HepG2 (cell line): ENCODE data around the gene RAB3C.

Source experiments
- BCL3 ChIP-seq: sonication (generic); formaldehyde crosslinking; IDR thresholded peaks from 2 replicates; pipeline ENCODE4 v1.5.1; 2020; ENCODE audit warnings: mild to moderate bottlenecking, missing genetic modification reagents, moderate library complexity
- CHD2 ChIP-seq: IDR thresholded peaks from 2 replicates; pipeline ENCODE4 v1.6.1; 2011; ENCODE audit warnings: low read depth, low read length, improper control_type of control experiment
- SALL1 ChIP-seq: sonication (generic); formaldehyde crosslinking; IDR thresholded peaks from 2 replicates; pipeline ENCODE4 v1.8.0; 2022; ENCODE audit warnings: mild to moderate bottlenecking, missing genetic modification reagents
- YY1 ChIP-seq: IDR thresholded peaks from 2 replicates; pipeline ENCODE4 v1.6.1; 2011; ENCODE audit warnings: low read length, low read depth, moderate library complexity, mild to moderate bottlenecking; ENCODE audit not compliant: insufficient read depth, insufficient replicate concordance
- ZBTB3 ChIP-seq: sonication (generic); formaldehyde crosslinking; IDR thresholded peaks from 2 replicates; pipeline ENCODE4 v1.4.0; 2020; ENCODE audit warnings: low read depth, mild to moderate bottlenecking, moderate library complexity, missing genetic modification reagents, borderline replicate concordance
- TF ChIP-seq, protein P1 (sequence below): IDR thresholded peaks from 2 replicates; pipeline ENCODE4 v1.6.1; 2012; ENCODE audit warnings: inconsistent platforms
- TF ChIP-seq, protein P2 (sequence below): sonication (generic); formaldehyde crosslinking; IDR thresholded peaks from 2 replicates; pipeline ENCODE4 v1.5.0; 2020; ENCODE audit warnings: mild to moderate bottlenecking, missing genetic modification reagents, moderate library complexity
- TF ChIP-seq, protein P3 (sequence below): sonication (generic); formaldehyde crosslinking; IDR thresholded peaks from 2 replicates; pipeline ENCODE4 v1.8.0; 2022; ENCODE audit warnings: mild to moderate bottlenecking, missing genetic modification reagents; ENCODE audit not compliant: insufficient replicate concordance

DNA sequence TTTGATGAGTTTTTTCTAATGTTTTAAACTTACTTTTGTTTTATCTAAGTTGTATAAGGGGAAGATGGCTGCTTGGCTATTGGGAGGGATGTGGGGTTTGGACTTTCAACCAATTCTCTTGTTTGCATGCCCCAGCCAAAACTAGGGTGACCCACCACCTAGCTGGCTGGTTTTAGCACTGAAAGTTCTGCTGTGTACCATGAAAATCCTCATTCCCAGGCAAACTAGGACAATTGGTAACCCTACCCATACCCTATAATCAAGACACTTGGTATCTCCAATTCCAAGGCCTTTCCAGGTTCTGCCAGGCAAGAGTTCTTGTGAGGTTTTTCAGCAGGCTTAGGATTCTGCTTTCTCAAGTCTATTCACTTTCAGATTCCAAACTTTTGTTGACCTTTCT is 13.1 kb downstream of the RAB3C start:
- TF ChIP-seq, protein P1, sequence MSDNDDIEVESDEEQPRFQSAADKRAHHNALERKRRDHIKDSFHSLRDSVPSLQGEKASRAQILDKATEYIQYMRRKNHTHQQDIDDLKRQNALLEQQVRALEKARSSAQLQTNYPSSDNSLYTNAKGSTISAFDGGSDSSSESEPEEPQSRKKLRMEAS, result no peak
- TF ChIP-seq, protein P2, sequence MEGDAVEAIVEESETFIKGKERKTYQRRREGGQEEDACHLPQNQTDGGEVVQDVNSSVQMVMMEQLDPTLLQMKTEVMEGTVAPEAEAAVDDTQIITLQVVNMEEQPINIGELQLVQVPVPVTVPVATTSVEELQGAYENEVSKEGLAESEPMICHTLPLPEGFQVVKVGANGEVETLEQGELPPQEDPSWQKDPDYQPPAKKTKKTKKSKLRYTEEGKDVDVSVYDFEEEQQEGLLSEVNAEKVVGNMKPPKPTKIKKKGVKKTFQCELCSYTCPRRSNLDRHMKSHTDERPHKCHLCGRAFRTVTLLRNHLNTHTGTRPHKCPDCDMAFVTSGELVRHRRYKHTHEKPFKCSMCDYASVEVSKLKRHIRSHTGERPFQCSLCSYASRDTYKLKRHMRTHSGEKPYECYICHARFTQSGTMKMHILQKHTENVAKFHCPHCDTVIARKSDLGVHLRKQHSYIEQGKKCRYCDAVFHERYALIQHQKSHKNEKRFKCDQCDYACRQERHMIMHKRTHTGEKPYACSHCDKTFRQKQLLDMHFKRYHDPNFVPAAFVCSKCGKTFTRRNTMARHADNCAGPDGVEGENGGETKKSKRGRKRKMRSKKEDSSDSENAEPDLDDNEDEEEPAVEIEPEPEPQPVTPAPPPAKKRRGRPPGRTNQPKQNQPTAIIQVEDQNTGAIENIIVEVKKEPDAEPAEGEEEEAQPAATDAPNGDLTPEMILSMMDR (CRISPR knock-in tag), result no peak
- TF ChIP-seq BCL3 (CRISPR knock-in tag) (no peak), SALL1 (CRISPR knock-in tag) (no peak), CHD2 (no peak), ZBTB3 (no peak), YY1 (no peak)
- TF ChIP-seq, protein P3, sequence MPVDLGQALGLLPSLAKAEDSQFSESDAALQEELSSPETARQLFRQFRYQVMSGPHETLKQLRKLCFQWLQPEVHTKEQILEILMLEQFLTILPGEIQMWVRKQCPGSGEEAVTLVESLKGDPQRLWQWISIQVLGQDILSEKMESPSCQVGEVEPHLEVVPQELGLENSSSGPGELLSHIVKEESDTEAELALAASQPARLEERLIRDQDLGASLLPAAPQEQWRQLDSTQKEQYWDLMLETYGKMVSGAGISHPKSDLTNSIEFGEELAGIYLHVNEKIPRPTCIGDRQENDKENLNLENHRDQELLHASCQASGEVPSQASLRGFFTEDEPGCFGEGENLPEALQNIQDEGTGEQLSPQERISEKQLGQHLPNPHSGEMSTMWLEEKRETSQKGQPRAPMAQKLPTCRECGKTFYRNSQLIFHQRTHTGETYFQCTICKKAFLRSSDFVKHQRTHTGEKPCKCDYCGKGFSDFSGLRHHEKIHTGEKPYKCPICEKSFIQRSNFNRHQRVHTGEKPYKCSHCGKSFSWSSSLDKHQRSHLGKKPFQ (CRISPR knock-in tag), result no peak
